IPS DF 6.9 (cell line): ENCODE data around the gene DYNC1LI1.

Experiments used
- DNase-seq: peaks from one replicate; pipeline ENCODE4 v3.0.0-alpha.2; 2013; ENCODE audit warnings: low read depth, low spot score
- H3K27ac ChIP-seq: one replicate; pipeline ENCODE4 v1.5.1; 2013; ENCODE audit warnings: low read length, control low read depth
- H3K27me3 ChIP-seq: 2 replicates; pipeline ENCODE4 v1.6.1; 2013; ENCODE audit warnings: mild to moderate bottlenecking, low read length; ENCODE audit not compliant: control insufficient read depth, insufficient read depth
- H3K36me3 ChIP-seq: 2 replicates; pipeline ENCODE4 v1.6.1; 2013; ENCODE audit warnings: low read length; ENCODE audit not compliant: control insufficient read depth, insufficient read depth
- H3K4me1 ChIP-seq: 2 replicates; pipeline ENCODE4 v1.6.1; 2013; ENCODE audit warnings: low read length; ENCODE audit not compliant: control insufficient read depth, insufficient read depth
- H3K4me3 ChIP-seq: 2 replicates; pipeline ENCODE4 v1.5.1; 2013; ENCODE audit warnings: mild to moderate bottlenecking, low read length
- H3K9me3 ChIP-seq: 2 replicates; pipeline ENCODE4 v1.6.1; 2013; ENCODE audit warnings: low read length, inconsistent platforms; ENCODE audit not compliant: control insufficient read depth, insufficient read depth
- WGBS: extraction: QIAGEN DNeasy Blood & Tissue Kit; methylation state at CpG from one replicate; pipeline ENCODE4 v1.1.7; 2013; ENCODE audit warnings: mixed read lengths, missing lambda C conversion rate; ENCODE audit not compliant: insufficient read length, insufficient coverage; 5-methylcytosine and 5-hydroxymethylcytosine counted together

DYNC1LI1 gene

GRCh38 chr3:32502946-32503286 lies 67.7 kb downstream of the DYNC1LI1 start:
- H3K36me3 ChIP-seq = no peaks in the 10 kb centered on the region
- H3K4me3 ChIP-seq = peak overlapping the region; percentile 10; the same call in 1 of the 2 replicates
- H3K27ac ChIP-seq = no peak overlapping the region
- no peaks in the 10 kb centered on the region for H3K27me3 ChIP-seq
- H3K4me1 ChIP-seq = peaks cover 3% of the 10 kb centered on the region; the same call in 1 of the 2 replicates
- DNase-seq = no peak
- no peaks in the 10 kb centered on the region for H3K9me3 ChIP-seq
- WGBS = 100% methylated on average over 2 of the region's 6 CpGs

GRCh38 chr3:32502118-32502945 lies 68.3 kb downstream of the DYNC1LI1 start, which contains the start of gene CMTM6:
CMTM6 (minus strand) TSS chr3:32502852; CDS start chr3:32502745, 107 bp downstream.
- Histone ChIP-seq H3K27me3 (no peaks in the 10 kb centered on the region), H3K9me3 (no peaks in the 10 kb centered on the region), H3K36me3 (no peaks in the 10 kb centered on the region), H3K4me1 (peaks cover 3% of the 10 kb centered on the region; the same call in 1 of the 2 replicates), H3K4me3 (peak within 1 kb of the TSS; percentile 64; the same call in 1 of the 2 replicates), H3K27ac (no peak within 1 kb of the TSS)
- no CpG with 5 or more reads among the region's 61 CpGs for WGBS
- DNase-seq = no peak

- no peaks in the 10 kb centered on the region for H3K9me3 ChIP-seq
- H3K4me3 ChIP-seq = peak overlapping the region; percentile 64; the same call in 1 of the 2 replicates
- H3K27me3 ChIP-seq = no peaks in the 10 kb centered on the region
- H3K36me3 ChIP-seq = no peaks in the 10 kb centered on the region
- WGBS = no CpG with 5 or more reads among the region's 4 CpGs
- peaks cover 3% of the 10 kb centered on the region; the same call in 1 of the 2 replicates for H3K4me1 ChIP-seq
- H3K27ac ChIP-seq = no peak overlapping the region
- DNase-seq = no peak
These were observed 68.9 kb downstream of the DYNC1LI1 start for GRCh38 chr3:32501783-32502117.

GRCh38 chr3:32500880-32501782 lies 69.5 kb downstream of the DYNC1LI1 start:
- Histone ChIP-seq H3K36me3 (no peaks in the 10 kb centered on the region), H3K4me3 (no peak overlapping the region; the same call in 1 of the 2 replicates), H3K27me3 (no peaks in the 10 kb centered on the region), H3K9me3 (no peaks in the 10 kb centered on the region), H3K27ac (no peak overlapping the region), H3K4me1 (peaks cover 2% of the 10 kb centered on the region; the same call in 1 of the 2 replicates)
- DNase-seq = no peak
- WGBS = no CpG with 5 or more reads among the region's 25 CpGs

DNA sequence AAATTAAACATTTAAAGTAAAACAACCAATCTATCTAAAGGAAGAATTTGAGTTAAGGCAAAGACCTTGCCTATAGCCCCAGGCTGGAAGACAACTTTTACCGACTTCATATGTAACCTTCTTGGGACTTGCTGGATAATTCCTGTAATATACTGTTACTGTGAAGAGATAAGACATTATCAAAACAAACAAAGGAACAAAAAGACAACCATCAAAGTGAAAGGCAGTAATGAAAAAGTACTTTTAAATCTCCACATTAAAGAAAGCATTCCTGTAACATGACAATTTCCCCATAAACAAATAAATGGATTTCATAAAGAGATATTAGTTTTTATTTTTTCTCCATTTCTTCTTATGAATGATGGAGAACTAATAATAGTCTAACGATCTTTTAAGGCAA lies 70.4 kb downstream of the DYNC1LI1 start:
- no peak overlapping the region for H3K27ac ChIP-seq
- DNase-seq = no peak
- WGBS = no CpG with 5 or more reads among the region's 2 CpGs
- H3K9me3 ChIP-seq = no peaks in the 10 kb centered on the region
- H3K36me3 ChIP-seq = no peaks in the 10 kb centered on the region
- H3K27me3 ChIP-seq = no peaks in the 10 kb centered on the region
- peaks cover 1% of the 10 kb centered on the region; the same call in 1 of the 2 replicates for H3K4me1 ChIP-seq
- no peak overlapping the region for H3K4me3 ChIP-seq

- H3K4me3 ChIP-seq = no peak overlapping the region
- H3K27me3 ChIP-seq = no peaks in the 10 kb centered on the region
- no peaks in the 10 kb centered on the region for H3K36me3 ChIP-seq
- WGBS = no CpG with 5 or more reads among the region's 2 CpGs
- no peak overlapping the region for H3K27ac ChIP-seq
- no peak for DNase-seq
- H3K4me1 ChIP-seq = peaks cover 1% of the 10 kb centered on the region; the same call in 1 of the 2 replicates
- H3K9me3 ChIP-seq = no peaks in the 10 kb centered on the region
These were observed 71.1 kb downstream of the DYNC1LI1 start for GRCh38 chr3:32499585-32499984.

- Histone ChIP-seq H3K4me3 (no peak overlapping the region), H3K4me1 (peaks cover 1% of the 10 kb centered on the region; the same call in 1 of the 2 replicates), H3K27me3 (no peaks in the 10 kb centered on the region), H3K9me3 (no peaks in the 10 kb centered on the region), H3K27ac (no peak overlapping the region), H3K36me3 (no peaks in the 10 kb centered on the region)
- no peak for DNase-seq
- WGBS = no CpG with 5 or more reads among the region's 3 CpGs
These were observed 71.7 kb downstream of the DYNC1LI1 start for GRCh38 chr3:32498992-32499391.

- Histone ChIP-seq H3K36me3 (no peaks in the 10 kb centered on the region), H3K27ac (no peak overlapping the region), H3K9me3 (no peaks in the 10 kb centered on the region), H3K4me1 (no peaks in the 10 kb centered on the region; the same call in 1 of the 2 replicates), H3K27me3 (no peaks in the 10 kb centered on the region), H3K4me3 (no peak overlapping the region)
- DNase-seq = no peak
- WGBS = no CpG with 5 or more reads among the region's 3 CpGs
These were observed 72.4 kb downstream of the DYNC1LI1 start for GRCh38 chr3:32498252-32498651.

GRCh38 chr3:32495609-32496008 lies 75.0 kb downstream of the DYNC1LI1 start:
- Histone ChIP-seq H3K27me3 (no peaks in the 10 kb centered on the region), H3K36me3 (no peaks in the 10 kb centered on the region), H3K27ac (no peak overlapping the region), H3K9me3 (no peaks in the 10 kb centered on the region), H3K4me1 (no peaks in the 10 kb centered on the region), H3K4me3 (no peak overlapping the region)
- no peak for DNase-seq
- WGBS = no CpG with 5 or more reads among the region's 2 CpGs

DNA sequence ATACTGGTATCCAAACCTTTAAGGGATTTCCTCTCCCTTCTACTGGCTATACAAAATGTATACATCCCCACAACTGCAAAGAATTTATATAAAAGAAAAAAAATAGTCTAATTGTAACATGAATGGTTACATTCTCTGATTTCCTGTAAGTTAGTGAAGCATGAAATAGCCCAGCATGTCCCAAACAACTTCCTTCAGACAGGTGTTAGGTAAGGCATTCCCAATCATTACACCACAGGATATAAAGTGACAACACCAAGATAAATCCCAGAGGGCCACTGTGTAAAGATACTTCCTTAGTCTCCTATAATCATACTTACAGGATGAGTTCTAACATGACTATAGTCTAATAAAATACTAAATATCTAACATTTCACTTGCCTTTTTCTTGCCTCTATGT lies 75.6 kb downstream of the DYNC1LI1 start:
- Histone ChIP-seq H3K27ac (no peak overlapping the region), H3K36me3 (no peaks in the 10 kb centered on the region), H3K27me3 (no peaks in the 10 kb centered on the region), H3K9me3 (no peaks in the 10 kb centered on the region), H3K4me3 (no peak overlapping the region), H3K4me1 (no peaks in the 10 kb centered on the region)
- no peak for DNase-seq
